Neuron (in vitro differentiated cells): Measurements from ENCODE around the gene GNE.

Experiments
- H2AFZ ChIP-seq: one replicate; pipeline ENCODE4 v1.6.1; 2013; ENCODE audit warnings: low read depth, mild to moderate bottlenecking, inconsistent platforms, low read length, moderate library complexity
- H3K27me3 ChIP-seq: one replicate; pipeline ENCODE4 v1.6.1; 2013; ENCODE audit warnings: low read length; ENCODE audit not compliant: insufficient read depth
- H3K36me3 ChIP-seq: one replicate; pipeline ENCODE4 v1.6.1; 2013; ENCODE audit warnings: low read length; ENCODE audit not compliant: insufficient read depth
- H3K4me1 ChIP-seq: one replicate; pipeline ENCODE4 v1.6.1; 2013; ENCODE audit warnings: low read length; ENCODE audit not compliant: insufficient read depth
- H3K4me3 ChIP-seq: 2 replicates; pipeline ENCODE4 v1.5.1; 2013; ENCODE audit warnings: mild to moderate bottlenecking, low read length, moderate library complexity
- H3K9me3 ChIP-seq: one replicate; pipeline ENCODE4 v1.6.1; 2013; ENCODE audit warnings: low read length

Gene GNE

DNA sequence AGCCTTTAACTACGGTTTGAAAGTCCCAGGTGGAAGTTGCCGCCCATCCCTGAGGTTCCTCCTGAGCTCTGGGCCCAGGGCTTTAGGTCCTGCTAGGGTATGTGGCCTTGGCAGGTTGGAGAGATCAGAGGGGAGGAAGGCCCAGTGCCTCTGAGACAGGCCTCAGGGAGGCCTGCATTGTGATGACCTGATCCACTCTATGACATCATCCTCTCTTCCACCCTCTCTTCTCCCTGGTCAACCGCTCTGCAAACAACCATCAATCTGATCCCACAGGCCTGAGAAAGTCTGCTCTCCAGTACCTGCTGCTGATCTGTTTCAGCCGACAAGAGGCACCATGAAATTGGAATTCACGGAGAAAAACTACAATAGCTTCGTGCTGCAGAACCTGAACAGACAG is 89.1 kb downstream of the GNE start, which contains the start of gene CCIN:
Gene CCIN, plus strand, starts transcription at position 223 of the 400 bp plus-strand sequence. Its CDS starts 115 bp downstream, at position 338.
- no peaks in the 10 kb centered on the region for H3K4me1 ChIP-seq
- H2AFZ ChIP-seq = no peak within 1 kb of the TSS
- H3K27me3 ChIP-seq = peaks cover 6% of the 10 kb centered on the region
- no peaks in the 10 kb centered on the region for H3K36me3 ChIP-seq
- H3K4me3 ChIP-seq = no peak within 1 kb of the TSS
- H3K9me3 ChIP-seq = peaks cover 2% of the 10 kb centered on the region

DNA sequence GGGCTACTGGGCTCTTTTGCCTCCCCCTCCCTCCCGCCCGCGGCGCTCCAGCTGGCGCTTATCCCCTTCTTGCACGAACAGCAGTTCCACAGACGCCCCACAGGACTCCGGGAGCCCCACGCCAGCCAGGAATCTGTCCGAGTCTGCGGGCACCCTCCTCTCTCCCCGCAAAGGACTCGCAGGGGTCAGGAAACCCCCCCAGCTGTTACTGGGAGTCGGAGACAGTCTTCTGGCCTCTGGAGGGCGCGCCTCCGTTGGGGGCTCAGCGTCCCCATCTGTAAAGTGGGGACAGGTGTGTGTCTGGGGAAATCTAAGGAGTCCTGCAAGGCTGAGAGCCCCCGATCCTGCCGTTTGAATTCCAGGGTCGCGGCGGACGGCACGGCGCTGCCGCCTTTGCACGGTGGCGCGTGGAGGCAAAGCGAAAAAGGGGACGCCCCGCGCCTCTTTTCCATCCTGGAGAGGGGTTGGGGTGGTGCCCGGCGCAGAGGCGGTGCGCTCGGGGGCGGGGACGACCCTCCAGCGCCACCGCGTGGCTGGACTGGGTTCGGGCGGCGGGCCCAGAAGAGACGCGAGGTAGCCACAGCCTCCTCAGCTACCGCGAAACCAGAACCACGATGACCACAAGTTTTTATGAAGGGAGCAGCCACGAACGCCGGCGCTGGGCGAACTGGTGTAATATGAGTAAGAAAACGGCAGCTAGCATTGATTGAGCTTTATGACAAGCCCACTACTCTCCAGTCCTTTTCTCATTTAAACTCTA is 91.9 kb downstream of the GNE start:
- Histone ChIP-seq H3K9me3 (peaks cover 2% of the 10 kb centered on the region), H3K4me3 (no peak overlapping the region), H2AFZ (peak overlapping the region; percentile 62), H3K4me1 (peaks cover 8% of the 10 kb centered on the region), H3K36me3 (no peaks in the 10 kb centered on the region), H3K27me3 (peaks cover 6% of the 10 kb centered on the region)

DNA sequence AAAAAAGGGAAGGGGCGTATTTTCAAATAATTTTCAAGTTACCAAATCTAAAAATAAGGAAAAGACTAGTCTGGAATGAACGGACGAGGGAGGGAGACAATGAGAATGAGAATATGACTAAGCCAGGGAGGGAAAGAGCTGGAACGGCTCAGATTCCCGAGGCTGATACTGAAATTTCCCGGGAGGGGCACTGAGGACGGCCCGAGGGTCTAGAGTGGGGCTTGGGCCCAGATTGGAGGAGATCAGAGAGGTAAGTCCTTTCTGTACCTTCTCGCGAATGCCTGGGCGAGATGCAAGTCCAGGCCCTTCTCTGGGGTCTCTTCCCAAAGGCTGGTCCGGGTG is 92.5 kb downstream of the GNE start:
- peaks cover 2% of the 10 kb centered on the region for H3K9me3 ChIP-seq
- H3K27me3 ChIP-seq = peaks cover 6% of the 10 kb centered on the region
- peaks cover 8% of the 10 kb centered on the region for H3K4me1 ChIP-seq
- no peaks in the 10 kb centered on the region for H3K36me3 ChIP-seq
- H3K4me3 ChIP-seq = no peak overlapping the region
- no peak overlapping the region for H2AFZ ChIP-seq

- H3K36me3 ChIP-seq = no peaks in the 10 kb centered on the region
- H3K9me3 ChIP-seq = peaks cover 2% of the 10 kb centered on the region
- H3K4me3 ChIP-seq = no peak overlapping the region
- H2AFZ ChIP-seq = no peak overlapping the region
- H3K27me3 ChIP-seq = peaks cover 4% of the 10 kb centered on the region
- peaks cover 8% of the 10 kb centered on the region for H3K4me1 ChIP-seq
These were observed 93.3 kb downstream of the GNE start for GRCh38 chr9:36164989-36165388.
